ENCODE measurements around the gene MSRB2.

DNA sequence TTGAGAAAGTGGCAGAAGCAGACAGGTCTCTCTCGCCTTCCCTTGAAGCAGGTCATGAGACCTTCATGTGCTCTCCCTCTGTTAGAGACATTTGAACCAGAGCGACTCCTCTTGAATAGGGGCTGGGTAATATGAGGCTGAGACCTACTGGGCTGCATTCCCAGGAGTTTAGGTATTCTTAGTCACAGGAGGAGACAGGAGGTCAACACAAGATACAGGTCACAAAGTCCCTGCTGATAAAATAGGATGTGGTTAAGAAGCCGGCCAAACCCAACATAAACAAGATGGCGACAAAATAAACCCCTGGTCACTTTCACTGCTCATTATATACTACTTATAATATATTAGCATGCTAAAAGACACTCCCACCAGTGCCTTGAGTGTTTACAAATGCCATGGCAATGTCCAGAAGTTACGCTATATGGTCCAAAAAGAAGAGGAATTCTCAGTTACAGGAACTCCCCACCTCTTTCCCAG is 43.5 kb upstream of the MSRB2 start:
- TF ChIP-seq, protein P1, sequence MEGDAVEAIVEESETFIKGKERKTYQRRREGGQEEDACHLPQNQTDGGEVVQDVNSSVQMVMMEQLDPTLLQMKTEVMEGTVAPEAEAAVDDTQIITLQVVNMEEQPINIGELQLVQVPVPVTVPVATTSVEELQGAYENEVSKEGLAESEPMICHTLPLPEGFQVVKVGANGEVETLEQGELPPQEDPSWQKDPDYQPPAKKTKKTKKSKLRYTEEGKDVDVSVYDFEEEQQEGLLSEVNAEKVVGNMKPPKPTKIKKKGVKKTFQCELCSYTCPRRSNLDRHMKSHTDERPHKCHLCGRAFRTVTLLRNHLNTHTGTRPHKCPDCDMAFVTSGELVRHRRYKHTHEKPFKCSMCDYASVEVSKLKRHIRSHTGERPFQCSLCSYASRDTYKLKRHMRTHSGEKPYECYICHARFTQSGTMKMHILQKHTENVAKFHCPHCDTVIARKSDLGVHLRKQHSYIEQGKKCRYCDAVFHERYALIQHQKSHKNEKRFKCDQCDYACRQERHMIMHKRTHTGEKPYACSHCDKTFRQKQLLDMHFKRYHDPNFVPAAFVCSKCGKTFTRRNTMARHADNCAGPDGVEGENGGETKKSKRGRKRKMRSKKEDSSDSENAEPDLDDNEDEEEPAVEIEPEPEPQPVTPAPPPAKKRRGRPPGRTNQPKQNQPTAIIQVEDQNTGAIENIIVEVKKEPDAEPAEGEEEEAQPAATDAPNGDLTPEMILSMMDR (IDR thresholded peaks at IDR 0.05; ENCODE audit: poor library complexity, severe bottlenecking) = no peak
- TF ChIP-seq EZH2 (IDR thresholded peaks at IDR 0.05; ENCODE audit: borderline replicate concordance, insufficient read depth, low read length, poor library complexity, severe bottlenecking) = no peak

All from neural cell (in vitro differentiated cells).